ENCODE measurements around the gene PNPLA7. TPM values are rescaled to one million over a fixed set of nuclear protein-coding genes. Genes with fewer than 3 reads are reported as not detected.

Gene PNPLA7
- total and polyA plus RNA-seq, 2 donors (not counting 1 experiment from before 2014, with no cell fraction given), result 18.7 to 29.9 TPM

DNA sequence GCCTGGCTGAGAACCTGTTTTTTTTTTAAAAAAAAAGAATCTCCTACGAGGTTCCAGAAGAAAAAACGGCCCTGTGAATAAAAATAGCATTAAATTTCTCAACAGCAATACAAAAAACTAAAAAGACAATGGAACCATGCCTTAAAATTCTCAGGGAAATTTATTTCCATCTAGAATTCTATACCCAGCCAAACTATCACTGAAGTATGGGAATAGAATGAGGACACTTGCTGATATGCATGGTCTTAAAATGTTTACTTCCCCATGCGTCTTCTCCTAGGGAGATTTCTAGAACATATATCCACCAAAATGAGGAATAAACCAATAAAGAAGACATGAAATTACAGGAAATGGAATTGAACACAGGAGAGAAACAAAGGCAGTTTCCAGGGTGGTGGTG lies 74.5 kb downstream of the PNPLA7 start:
- POLR2A ChIA-PET, result no interaction called here
- CTCF ChIA-PET, result no interaction called here
- no peak overlapping the region for H3K4me3 Mint-ChIP-seq
- peaks cover 0 to 3% of the 10 kb centered on the region in 2 donors for H3K4me1 ChIP-seq (ENCODE audit: control insufficient read depth in 2 of 2, insufficient read depth in 2 of 2, low read length in 2 of 2)
- H3K27me3 Mint-ChIP-seq, result no peaks in the 10 kb centered on the region
- TF ChIP-seq, protein P1, sequence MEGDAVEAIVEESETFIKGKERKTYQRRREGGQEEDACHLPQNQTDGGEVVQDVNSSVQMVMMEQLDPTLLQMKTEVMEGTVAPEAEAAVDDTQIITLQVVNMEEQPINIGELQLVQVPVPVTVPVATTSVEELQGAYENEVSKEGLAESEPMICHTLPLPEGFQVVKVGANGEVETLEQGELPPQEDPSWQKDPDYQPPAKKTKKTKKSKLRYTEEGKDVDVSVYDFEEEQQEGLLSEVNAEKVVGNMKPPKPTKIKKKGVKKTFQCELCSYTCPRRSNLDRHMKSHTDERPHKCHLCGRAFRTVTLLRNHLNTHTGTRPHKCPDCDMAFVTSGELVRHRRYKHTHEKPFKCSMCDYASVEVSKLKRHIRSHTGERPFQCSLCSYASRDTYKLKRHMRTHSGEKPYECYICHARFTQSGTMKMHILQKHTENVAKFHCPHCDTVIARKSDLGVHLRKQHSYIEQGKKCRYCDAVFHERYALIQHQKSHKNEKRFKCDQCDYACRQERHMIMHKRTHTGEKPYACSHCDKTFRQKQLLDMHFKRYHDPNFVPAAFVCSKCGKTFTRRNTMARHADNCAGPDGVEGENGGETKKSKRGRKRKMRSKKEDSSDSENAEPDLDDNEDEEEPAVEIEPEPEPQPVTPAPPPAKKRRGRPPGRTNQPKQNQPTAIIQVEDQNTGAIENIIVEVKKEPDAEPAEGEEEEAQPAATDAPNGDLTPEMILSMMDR (IDR thresholded peaks at IDR 0.05), result no peak
- TF ChIP-seq EZH2 (IDR thresholded peaks at IDR 0.05; ENCODE audit: borderline replicate concordance, insufficient read depth, low read depth, low read length, poor library complexity, severe bottlenecking), result no peak
- ATAC-seq (ENCODE audit: low read depth) (no peak), DNase-seq (no peak)
- peaks cover 1 to 25% (median 13%) of the 10 kb centered on the region in 3 donors for H3K9me3 ChIP-seq (ENCODE audit: control extremely low read depth in 1 of 3, control insufficient read depth in 2 of 3, insufficient read depth in 1 of 3, low read length in 2 of 3)
- H3K9me3 Mint-ChIP-seq (ENCODE audit: insufficient read depth), result peaks cover 18% of the 10 kb centered on the region
- H3K27ac ChIP-seq (ENCODE audit: low read length in 2 of 2), result no peak overlapping the region
- H3K4me1 Mint-ChIP-seq, result peaks cover 1% of the 10 kb centered on the region
- WGBS (ENCODE audit: insufficient coverage), result no CpG with 5 or more reads among the region's 3 CpGs
- intact Hi-C loops (cut with micrococcal nuclease), result no loop called here
- H3K79me2 ChIP-seq (ENCODE audit: control insufficient read depth, insufficient read depth, low read length), result no peaks in the 10 kb centered on the region
- no peak overlapping the region for H2AFZ ChIP-seq (ENCODE audit: insufficient read depth, low read depth, low read length, poor library complexity, severe bottlenecking)
- H3K27me3 ChIP-seq (replicated peaks in 1 of 4; ENCODE audit: control extremely low read depth in 1 of 4, control insufficient read depth in 3 of 4, insufficient read depth in 4 of 4, low read length in 3 of 4), result no peaks in the 10 kb centered on the region
- no peak overlapping the region for H3K4me2 ChIP-seq (replicated peaks; ENCODE audit: low read depth, low read length, poor library complexity, severe bottlenecking)
- no peak overlapping the region for H3K9ac ChIP-seq (ENCODE audit: low read length)
- H3K4me3 ChIP-seq (ENCODE audit: control extremely low read depth in 1 of 5, extremely low read depth in 1 of 5, insufficient read depth in 1 of 5, low read depth in 2 of 5, low read length in 4 of 5), result no peak overlapping the region
- no peak overlapping the region for H3K27ac Mint-ChIP-seq
- H4K20me1 ChIP-seq (ENCODE audit: control insufficient read depth, insufficient read depth, low read length, poor library complexity, severe bottlenecking), result no peaks in the 10 kb centered on the region
- no peaks in the 10 kb centered on the region for H3K36me3 ChIP-seq (replicated peaks in 1 of 2; ENCODE audit: control extremely low read depth in 1 of 2, control insufficient read depth in 1 of 2, extremely low read depth in 1 of 2, insufficient read depth in 2 of 2, low read length in 1 of 2)

- no peak for TF ChIP-seq EZH2 (IDR thresholded peaks at IDR 0.05; ENCODE audit: borderline replicate concordance, insufficient read depth, low read depth, low read length, poor library complexity, severe bottlenecking)
- TF ChIP-seq, protein P1 (IDR thresholded peaks at IDR 0.05), result no peak
- Histone ChIP-seq H3K9me3 (ENCODE audit: control extremely low read depth in 1 of 3, control insufficient read depth in 2 of 3, insufficient read depth in 1 of 3, low read length in 2 of 3) (peaks cover 1 to 25% (median 13%) of the 10 kb centered on the region in 3 donors), H3K4me1 (ENCODE audit: control insufficient read depth in 2 of 2, insufficient read depth in 2 of 2, low read length in 2 of 2) (peaks cover 0 to 4% of the 10 kb centered on the region in 2 donors), H3K4me3 (ENCODE audit: control extremely low read depth in 1 of 5, extremely low read depth in 1 of 5, insufficient read depth in 1 of 5, low read depth in 2 of 5, low read length in 4 of 5) (no peak overlapping the region), H3K4me2 (replicated peaks; ENCODE audit: low read depth, low read length, poor library complexity, severe bottlenecking) (no peak overlapping the region), H4K20me1 (ENCODE audit: control insufficient read depth, insufficient read depth, low read length, poor library complexity, severe bottlenecking) (no peaks in the 10 kb centered on the region), H3K27ac (ENCODE audit: low read length in 2 of 2) (no peak overlapping the region), H3K36me3 (replicated peaks in 1 of 2; ENCODE audit: control extremely low read depth in 1 of 2, control insufficient read depth in 1 of 2, extremely low read depth in 1 of 2, insufficient read depth in 2 of 2, low read length in 1 of 2) (no peaks in the 10 kb centered on the region), H2AFZ (ENCODE audit: insufficient read depth, low read depth, low read length, poor library complexity, severe bottlenecking) (no peak overlapping the region), H3K27me3 (replicated peaks in 1 of 4; ENCODE audit: control extremely low read depth in 1 of 4, control insufficient read depth in 3 of 4, insufficient read depth in 4 of 4, low read length in 3 of 4) (no peaks in the 10 kb centered on the region), H3K79me2 (ENCODE audit: control insufficient read depth, insufficient read depth, low read length) (no peaks in the 10 kb centered on the region), H3K9ac (ENCODE audit: low read length) (no peak overlapping the region)
- ChIA-PET POLR2A (no interaction called here), CTCF (no interaction called here)
- H3K9me3 Mint-ChIP-seq (ENCODE audit: insufficient read depth), result peaks cover 18% of the 10 kb centered on the region
- no peak overlapping the region for H3K4me3 Mint-ChIP-seq
- ATAC-seq (ENCODE audit: low read depth) (no peak), DNase-seq (no peak)
- no peak overlapping the region for H3K27ac Mint-ChIP-seq
- WGBS (ENCODE audit: insufficient coverage), result 94% methylated on average over 18 of the region's 18 CpGs
- intact Hi-C loops (cut with micrococcal nuclease), result no loop called here
- peaks cover 3% of the 10 kb centered on the region for H3K4me1 Mint-ChIP-seq
- no peaks in the 10 kb centered on the region for H3K27me3 Mint-ChIP-seq
Observed at GRCh38 chr9:137474271-137474670, 75.9 kb downstream of the PNPLA7 start.

Data from B cell (primary cell).